DMS114 treated with DMSO at 0.1 percent for 48 hours (cell line): ENCODE results near the gene FAM89B.
A peak's percentile ranks its signal among the peaks of the same experiment; 100 is the strongest.

ENCODE experiments used
- DNase-seq: peaks from one replicate; lab custom pipeline; 2025; ENCODE audit not compliant: unreplicated experiment; lab: John Stamatoyannopoulos, UW

FAM89B gene

GRCh38 chr11:65573391-65574079, 1.2 kb downstream of the FAM89B start:
- no peak for DNase-seq

- DNase-seq = peak; percentile 77
These were observed 1.9 kb downstream of the FAM89B start for GRCh38 chr11:65574109-65574810.

GRCh38 chr11:65574811-65575567, 2.7 kb downstream of the FAM89B start:
- no peak for DNase-seq

- no peak for DNase-seq
These were observed 3.4 kb downstream of the FAM89B start, which contains the start of gene EHBP1L1 for GRCh38 chr11:65575568-65576231. Gene EHBP1L1, plus strand, starts transcription at chr11:65576053. Its CDS starts 250 bp downstream, at chr11:65576303.

GRCh38 chr11:65576232-65576866, 4.0 kb downstream of the FAM89B start:
- DNase-seq = no peak

GRCh38 chr11:65576867-65577755, 4.8 kb downstream of the FAM89B start:
- DNase-seq = no peak

GRCh38 chr11:65577756-65578109, 5.4 kb downstream of the FAM89B start:
- DNase-seq = no peak

GRCh38 chr11:65578134-65578533, 5.8 kb downstream of the FAM89B start:
- DNase-seq = no peak

- no peak for DNase-seq
These were observed 6.3 kb downstream of the FAM89B start for GRCh38 chr11:65578667-65579066.

GRCh38 chr11:65579291-65579690, 7.0 kb downstream of the FAM89B start:
- DNase-seq = no peak

GRCh38 chr11:65580031-65580692, 7.8 kb downstream of the FAM89B start:
- no peak for DNase-seq

- no peak for DNase-seq
These were observed 8.4 kb downstream of the FAM89B start for GRCh38 chr11:65580756-65581155.

GRCh38 chr11:65581928-65582327, 9.6 kb downstream of the FAM89B start:
- no peak for DNase-seq

GRCh38 chr11:65583589-65583988, 11.3 kb downstream of the FAM89B start:
- no peak for DNase-seq

- no peak for DNase-seq
These were observed 11.8 kb downstream of the FAM89B start for GRCh38 chr11:65584106-65584505.

GRCh38 chr11:65584723-65585171, 12.4 kb downstream of the FAM89B start:
- DNase-seq = no peak

- no peak for DNase-seq
These were observed 13.3 kb downstream of the FAM89B start for GRCh38 chr11:65585396-65586246.

GRCh38 chr11:65586247-65586630, 13.9 kb downstream of the FAM89B start:
- DNase-seq = no peak
